Endodermal cell (in vitro differentiated cells): Measurements from ENCODE around the gene PAPOLA. TPM values are rescaled to one million over a fixed set of nuclear protein-coding genes. Genes with fewer than 3 reads are reported as not detected.

Experiments used
- DNase-seq: peaks from one replicate; pipeline ENCODE4 v3.0.0-alpha.2; 2017
- H3K27ac ChIP-seq: 2 replicates; pipeline ENCODE4 v1.5.1; 2013; ENCODE audit warnings: mild to moderate bottlenecking, low read depth, low read length, moderate library complexity
- H3K27me3 ChIP-seq: 2 replicates; pipeline ENCODE4 v1.6.1; 2013; ENCODE audit warnings: mild to moderate bottlenecking, low read length, moderate library complexity; ENCODE audit not compliant: insufficient read depth, control insufficient read depth, poor library complexity, severe bottlenecking
- H3K36me3 ChIP-seq: 2 replicates; pipeline ENCODE4 v1.7.0; 2013; ENCODE audit warnings: mild to moderate bottlenecking, low read length, moderate library complexity; ENCODE audit not compliant: control insufficient read depth, insufficient read depth
- H3K4me1 ChIP-seq: one replicate; pipeline ENCODE4 v1.7.0; 2013; ENCODE audit warnings: low read length; ENCODE audit not compliant: control insufficient read depth, insufficient read depth
- H3K4me3 ChIP-seq: 2 replicates; pipeline ENCODE4 v1.5.1; 2013; ENCODE audit warnings: mild to moderate bottlenecking, low read length, moderate library complexity
- H3K9ac ChIP-seq: 2 replicates; pipeline ENCODE4 v1.6.1; 2013; ENCODE audit warnings: mild to moderate bottlenecking, low read length, moderate library complexity; ENCODE audit not compliant: poor library complexity, severe bottlenecking; ENCODE audit errors: extremely low read depth
- H3K9me3 ChIP-seq: 2 replicates; pipeline ENCODE4 v1.6.1; 2013; ENCODE audit warnings: mild to moderate bottlenecking, low read length, moderate library complexity; ENCODE audit not compliant: control insufficient read depth
- H3K27ac Mint-ChIP-seq: 2 replicates; pipeline ENCODE4 v1.8.0; 2020; ENCODE audit warnings: mixed read lengths
- H3K27me3 Mint-ChIP-seq: 2 replicates; pipeline ENCODE4 v1.8.0; 2021; ENCODE audit warnings: mild to moderate bottlenecking, mixed read lengths; ENCODE audit not compliant: insufficient read depth
- H3K36me3 Mint-ChIP-seq: 2 replicates; pipeline ENCODE4 v1.8.0; 2020; ENCODE audit warnings: low read depth, mixed read lengths
- H3K4me1 Mint-ChIP-seq: 2 replicates; pipeline ENCODE4 v1.8.0; 2020; ENCODE audit warnings: mixed read lengths
- H3K4me3 Mint-ChIP-seq: 2 replicates; pipeline ENCODE4 v1.8.0; 2020; ENCODE audit warnings: mild to moderate bottlenecking, moderate library complexity, mixed read lengths
- H3K9me3 Mint-ChIP-seq: 2 replicates; pipeline ENCODE4 v1.8.0; 2020; ENCODE audit warnings: mild to moderate bottlenecking, mixed read lengths
- WGBS, 2 experiments: methylation state at CpG; one replicate each; pipeline versions ENCODE4 v1.1.5 to v1.1.7; 2013; ENCODE audit warnings: missing lambda C conversion rate in 2 of 2, mixed read lengths in 1 of 2; ENCODE audit not compliant: insufficient coverage in 1 of 2, insufficient read length in 1 of 2; 5-methylcytosine and 5-hydroxymethylcytosine counted together
- total RNA-seq, 2 donors: library from RNA; stranded (reverse); fragmentation: NEBNext Ultra II Directional in 1 of 2; extraction: Animal tissue kit (Norgen Biotek cat#: 25700) in 1 of 2; gene quantifications; 2 replicates in 1 of 2; 3 replicates in 1 of 2; pipeline ENCODE4 v1.2.1, GENCODE V29; 2021
- TF ChIP-seq, protein P1 (sequence below): fragments of 200-600 bp; sonication (generic); conservative IDR thresholded peaks from 2 replicates; pipeline ENCODE4 v1.5.0; 2021; ENCODE audit warnings: antibody characterized with exemption, mild to moderate bottlenecking

Gene PAPOLA
- total RNA-seq, 2 donors from 2014 or later = 218 to 225 TPM

DNA sequence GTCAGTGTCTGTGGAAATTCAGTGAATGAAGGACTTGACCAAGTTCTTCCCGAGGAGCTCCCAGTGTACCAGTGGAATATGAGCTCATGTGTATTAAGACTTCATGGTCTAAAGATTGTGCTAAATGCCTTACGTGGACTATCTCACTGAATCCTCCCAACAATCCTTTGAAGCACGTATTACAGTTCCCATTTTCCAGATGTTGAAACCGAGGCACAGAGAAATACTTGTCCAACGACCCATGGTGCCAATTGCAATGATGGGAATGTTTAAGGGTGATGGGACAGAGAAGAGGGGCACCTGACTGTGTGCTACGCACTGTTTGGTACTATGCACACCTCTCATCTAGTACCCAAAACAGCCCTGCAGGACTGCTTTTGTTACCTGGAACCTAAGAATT is 77.2 kb downstream of the PAPOLA start:
- H3K27me3 ChIP-seq = no peaks in the 10 kb centered on the region
- H3K36me3 ChIP-seq = no peaks in the 10 kb centered on the region
- no peak overlapping the region for H3K9ac ChIP-seq
- TF ChIP-seq, protein P1, sequence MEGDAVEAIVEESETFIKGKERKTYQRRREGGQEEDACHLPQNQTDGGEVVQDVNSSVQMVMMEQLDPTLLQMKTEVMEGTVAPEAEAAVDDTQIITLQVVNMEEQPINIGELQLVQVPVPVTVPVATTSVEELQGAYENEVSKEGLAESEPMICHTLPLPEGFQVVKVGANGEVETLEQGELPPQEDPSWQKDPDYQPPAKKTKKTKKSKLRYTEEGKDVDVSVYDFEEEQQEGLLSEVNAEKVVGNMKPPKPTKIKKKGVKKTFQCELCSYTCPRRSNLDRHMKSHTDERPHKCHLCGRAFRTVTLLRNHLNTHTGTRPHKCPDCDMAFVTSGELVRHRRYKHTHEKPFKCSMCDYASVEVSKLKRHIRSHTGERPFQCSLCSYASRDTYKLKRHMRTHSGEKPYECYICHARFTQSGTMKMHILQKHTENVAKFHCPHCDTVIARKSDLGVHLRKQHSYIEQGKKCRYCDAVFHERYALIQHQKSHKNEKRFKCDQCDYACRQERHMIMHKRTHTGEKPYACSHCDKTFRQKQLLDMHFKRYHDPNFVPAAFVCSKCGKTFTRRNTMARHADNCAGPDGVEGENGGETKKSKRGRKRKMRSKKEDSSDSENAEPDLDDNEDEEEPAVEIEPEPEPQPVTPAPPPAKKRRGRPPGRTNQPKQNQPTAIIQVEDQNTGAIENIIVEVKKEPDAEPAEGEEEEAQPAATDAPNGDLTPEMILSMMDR = no peak
- DNase-seq = no peak
- Mint-ChIP-seq H3K4me3 (no peak overlapping the region), H3K36me3 (peaks cover 4% of the 10 kb centered on the region), H3K4me1 (peaks cover 9% of the 10 kb centered on the region), H3K9me3 (no peaks in the 10 kb centered on the region), H3K27ac (no peak overlapping the region), H3K27me3 (no peaks in the 10 kb centered on the region)
- WGBS, 2 experiments = 88 to 90% methylated on average over 6 of the region's 6 CpGs
- H3K4me1 ChIP-seq = peaks cover 4% of the 10 kb centered on the region
- H3K27ac ChIP-seq = no peak overlapping the region
- H3K4me3 ChIP-seq = no peak overlapping the region
- H3K9me3 ChIP-seq = no peaks in the 10 kb centered on the region

DNA sequence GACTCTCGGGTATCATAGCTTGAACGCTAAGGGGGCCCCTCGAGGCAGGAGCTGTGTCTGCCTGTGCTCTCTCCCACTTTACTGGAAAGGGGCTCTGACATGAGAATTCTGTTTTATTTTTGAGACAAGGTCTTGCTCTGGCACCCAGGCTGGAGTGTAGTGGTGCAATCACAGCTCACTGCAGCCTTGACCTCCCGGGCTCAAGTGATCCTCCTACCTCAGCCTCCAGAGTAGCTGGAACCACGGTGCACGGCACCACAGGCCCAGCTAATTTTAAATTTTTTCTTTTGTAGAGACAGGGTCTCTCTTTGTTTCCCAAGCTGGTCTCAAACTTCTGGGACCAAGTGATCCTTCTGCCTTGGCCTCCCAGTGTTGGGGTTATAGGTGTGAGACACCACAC is 77.7 kb downstream of the PAPOLA start:
- TF ChIP-seq, protein P1 = no peak
- Mint-ChIP-seq H3K4me3 (no peak overlapping the region), H3K36me3 (peaks cover 4% of the 10 kb centered on the region), H3K27ac (no peak overlapping the region), H3K27me3 (no peaks in the 10 kb centered on the region), H3K4me1 (peaks cover 6% of the 10 kb centered on the region), H3K9me3 (no peaks in the 10 kb centered on the region)
- peaks cover under 1% of the 10 kb centered on the region for H3K4me1 ChIP-seq
- no peak overlapping the region for H3K27ac ChIP-seq
- H3K4me3 ChIP-seq = no peak overlapping the region
- WGBS, 2 experiments = 96 to 97% methylated on average over 4 to 6 of the region's 6 CpGs
- no peak overlapping the region for H3K9ac ChIP-seq
- no peaks in the 10 kb centered on the region for H3K9me3 ChIP-seq
- H3K36me3 ChIP-seq = no peaks in the 10 kb centered on the region
- no peaks in the 10 kb centered on the region for H3K27me3 ChIP-seq
- DNase-seq = no peak

DNA sequence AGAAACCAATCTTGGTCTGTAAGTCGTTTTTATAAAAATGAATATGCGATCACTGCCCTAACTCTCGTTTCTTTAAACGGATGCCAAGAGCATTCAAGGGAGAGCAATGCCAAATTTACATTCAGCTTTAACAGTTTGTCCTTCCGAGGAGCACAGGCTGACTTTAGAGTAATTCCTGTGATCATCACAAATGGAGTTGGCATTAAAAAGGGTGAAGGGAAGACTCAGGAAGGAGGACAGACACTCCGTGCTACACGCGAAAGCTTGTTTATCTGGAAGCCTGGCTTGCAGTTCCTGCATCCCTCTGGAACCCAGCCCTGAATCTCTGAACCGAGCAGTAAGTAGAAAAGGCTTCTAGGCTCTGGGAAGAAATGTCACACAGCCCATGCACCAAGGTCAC is 78.4 kb downstream of the PAPOLA start:
- H3K27me3 ChIP-seq = peaks cover 4% of the 10 kb centered on the region
- no peaks in the 10 kb centered on the region for H3K9me3 Mint-ChIP-seq
- no peak overlapping the region for H3K27ac ChIP-seq
- H3K36me3 Mint-ChIP-seq = peaks cover 4% of the 10 kb centered on the region
- H3K36me3 ChIP-seq = no peaks in the 10 kb centered on the region
- H3K9me3 ChIP-seq = no peaks in the 10 kb centered on the region
- no peak overlapping the region for H3K4me3 Mint-ChIP-seq
- H3K4me1 Mint-ChIP-seq = peaks cover 3% of the 10 kb centered on the region
- H3K27me3 Mint-ChIP-seq = peaks cover 3% of the 10 kb centered on the region
- no peak overlapping the region for H3K4me3 ChIP-seq
- TF ChIP-seq, protein P1 = no peak
- 85 to 87% methylated on average over 9 of the region's 9 CpGs for WGBS, 2 experiments
- no peak overlapping the region for H3K9ac ChIP-seq
- H3K4me1 ChIP-seq = no peaks in the 10 kb centered on the region
- no peak for DNase-seq
- H3K27ac Mint-ChIP-seq = no peak overlapping the region
